Measurements from ENCODE around the gene LAPTM4A.

DNA sequence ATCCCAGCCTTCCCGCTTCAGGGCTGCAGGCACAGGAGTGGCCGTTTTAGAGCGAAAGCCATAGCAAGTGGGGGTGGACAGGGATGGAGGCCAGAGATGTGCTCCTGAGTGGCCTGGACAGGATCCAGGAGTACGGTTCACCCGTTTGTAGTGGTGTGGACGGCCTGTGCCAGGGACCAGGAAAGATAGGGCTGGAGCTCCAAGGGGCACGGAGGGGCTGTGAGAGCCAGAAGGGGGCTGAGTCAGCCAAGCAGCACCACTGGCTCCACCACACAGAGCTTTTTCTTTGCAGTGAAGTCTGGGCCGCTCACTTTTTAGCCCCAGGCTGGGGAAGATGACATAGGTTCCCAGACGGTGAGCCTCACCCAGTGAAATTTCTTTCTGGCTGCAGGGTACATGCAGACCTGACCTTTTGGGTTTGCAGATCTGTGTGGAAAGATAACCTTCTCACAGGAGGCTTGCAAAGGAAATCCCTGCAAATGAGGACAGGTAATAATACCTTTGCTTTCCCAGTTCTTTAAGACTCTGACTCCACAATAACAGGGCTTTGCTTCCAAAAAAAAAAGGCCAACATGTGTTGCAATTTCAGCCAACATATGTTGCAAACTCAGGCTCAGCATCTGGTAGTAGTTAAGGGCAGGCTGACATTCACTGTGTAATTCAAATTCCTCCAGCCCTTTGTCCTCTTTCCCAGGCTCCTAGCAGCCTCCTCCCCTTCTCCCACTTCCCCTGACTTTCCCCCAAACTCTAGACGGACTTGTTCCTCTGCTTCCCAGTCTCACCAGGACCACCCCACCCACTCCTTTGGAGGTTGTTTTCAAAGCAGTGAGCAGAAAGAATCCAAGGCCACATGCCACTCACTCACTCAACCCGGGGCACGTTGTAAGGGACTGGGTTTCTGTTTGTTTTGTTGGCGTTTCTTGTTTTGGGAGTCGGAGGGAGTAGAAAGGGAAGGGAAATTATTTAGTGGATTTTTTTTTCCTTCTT lies 20.3 kb upstream of the LAPTM4A start:
- TF ChIP-seq, protein P1, sequence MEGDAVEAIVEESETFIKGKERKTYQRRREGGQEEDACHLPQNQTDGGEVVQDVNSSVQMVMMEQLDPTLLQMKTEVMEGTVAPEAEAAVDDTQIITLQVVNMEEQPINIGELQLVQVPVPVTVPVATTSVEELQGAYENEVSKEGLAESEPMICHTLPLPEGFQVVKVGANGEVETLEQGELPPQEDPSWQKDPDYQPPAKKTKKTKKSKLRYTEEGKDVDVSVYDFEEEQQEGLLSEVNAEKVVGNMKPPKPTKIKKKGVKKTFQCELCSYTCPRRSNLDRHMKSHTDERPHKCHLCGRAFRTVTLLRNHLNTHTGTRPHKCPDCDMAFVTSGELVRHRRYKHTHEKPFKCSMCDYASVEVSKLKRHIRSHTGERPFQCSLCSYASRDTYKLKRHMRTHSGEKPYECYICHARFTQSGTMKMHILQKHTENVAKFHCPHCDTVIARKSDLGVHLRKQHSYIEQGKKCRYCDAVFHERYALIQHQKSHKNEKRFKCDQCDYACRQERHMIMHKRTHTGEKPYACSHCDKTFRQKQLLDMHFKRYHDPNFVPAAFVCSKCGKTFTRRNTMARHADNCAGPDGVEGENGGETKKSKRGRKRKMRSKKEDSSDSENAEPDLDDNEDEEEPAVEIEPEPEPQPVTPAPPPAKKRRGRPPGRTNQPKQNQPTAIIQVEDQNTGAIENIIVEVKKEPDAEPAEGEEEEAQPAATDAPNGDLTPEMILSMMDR (conservative IDR thresholded peaks at IDR 0.05; ENCODE audit: low read depth, low read length): no peak
- TF ChIP-seq EZH2phosphoT487 (IDR thresholded peaks at IDR 0.05; ENCODE audit: borderline replicate concordance, low read length) (no peak), EZH2 (IDR thresholded peaks at IDR 0.05; ENCODE audit: low read length, unreplicated experiment) (no peak)
